HepG2 (cell line): Measurements from ENCODE around the gene RRP9. TPM values are rescaled to one million over a fixed set of nuclear protein-coding genes. Genes with fewer than 3 reads are reported as not detected.

Source experiments
- ELF1 ChIP-seq: sonication (generic); formaldehyde crosslinking; IDR thresholded peaks from 2 replicates; pipeline ENCODE4 v1.4.0; 2020; ENCODE audit warnings: missing genetic modification reagents
- FOSL1 ChIP-seq: sonication (generic); formaldehyde crosslinking; IDR thresholded peaks from 2 replicates; pipeline ENCODE4 v1.9.0; 2021; ENCODE audit warnings: missing genetic modification reagents, borderline replicate concordance
- JUNB ChIP-seq: sonication (generic); formaldehyde crosslinking; IDR thresholded peaks from 2 replicates; pipeline ENCODE4 v1.8.0; 2022; ENCODE audit warnings: missing genetic modification reagents, mild to moderate bottlenecking, borderline replicate concordance
- MAZ ChIP-seq, 2 experiments: sonication (generic) in 1 of 2; formaldehyde crosslinking in 1 of 2; IDR thresholded peaks; 2 replicates each; pipeline versions ENCODE4 v1.5.0 to v1.6.1; 2012 to 2020; ENCODE audit warnings: low read depth in 2 of 2, mild to moderate bottlenecking in 2 of 2, borderline replicate concordance in 1 of 2, improper control_type of control experiment in 1 of 2, low read length in 1 of 2, missing genetic modification reagents in 1 of 2, moderate library complexity in 1 of 2
- MIER2 ChIP-seq: IDR thresholded peaks from 2 replicates; pipeline ENCODE4 v1.6.1; 2016; ENCODE audit warnings: missing biosample characterization, missing genetic modification reagents
- NCOA5 ChIP-seq: sonication (generic); formaldehyde crosslinking; IDR thresholded peaks from 2 replicates; pipeline ENCODE4 v1.4.0; 2020; ENCODE audit warnings: missing genetic modification reagents
- NFE2L2 ChIP-seq: fragments of 150-350 bp; IDR thresholded peaks from 2 replicates; pipeline ENCODE4 v1.6.1; 2014; ENCODE audit warnings: low read length
- NFKB2 ChIP-seq: sonication (generic); formaldehyde crosslinking; IDR thresholded peaks from 2 replicates; pipeline ENCODE4 v1.4.0; 2020; ENCODE audit warnings: missing genetic modification reagents, borderline replicate concordance
- SIN3B ChIP-seq: fragments of 150-350 bp; IDR thresholded peaks from 2 replicates; pipeline ENCODE4 v1.6.1; 2014; ENCODE audit warnings: low read length
- TAF15 ChIP-seq: fragments of 200-400 bp; formaldehyde crosslinking; IDR thresholded peaks from one replicate; pipeline ENCODE4 v1.6.1; 2018; ENCODE audit warnings: mild to moderate bottlenecking, low read depth, low read length; ENCODE audit not compliant: poor library complexity, severe bottlenecking
- YEATS4 ChIP-seq: sonication (generic); formaldehyde crosslinking; IDR thresholded peaks from 2 replicates; pipeline ENCODE4 v1.4.0; 2020; ENCODE audit warnings: missing genetic modification reagents, borderline replicate concordance
- ZFP82 ChIP-seq: sonication (generic); formaldehyde crosslinking; IDR thresholded peaks from 2 replicates; pipeline ENCODE4 v1.5.1; 2020; ENCODE audit warnings: mild to moderate bottlenecking, missing genetic modification reagents, borderline replicate concordance
- ZNF138 ChIP-seq: sonication (generic); formaldehyde crosslinking; IDR thresholded peaks from 2 replicates; pipeline ENCODE4 v1.5.0; 2020; ENCODE audit warnings: mild to moderate bottlenecking, low read depth, missing genetic modification reagents
- ZNF615 ChIP-seq: sonication (generic); formaldehyde crosslinking; IDR thresholded peaks from 2 replicates; pipeline ENCODE4 v1.5.0; 2020; ENCODE audit warnings: mild to moderate bottlenecking, missing genetic modification reagents, borderline replicate concordance
- polyA plus RNA-seq, 8 experiments: library from polyadenylated mRNA; depleted of rRNA in 3 of 8; stranded (reverse) in 7 of 8; unstranded in 1 of 8; fragments of >200 nt; fragmentation: Illumina TruSeq in 4 of 8; extraction: Trizol in 4 of 8; gene quantifications; 2 replicates each; pipeline versions ENCODE4 v1.2.1 to v1.2.3, GENCODE V29; 2011 to 2016; ENCODE audit warnings: low read depth in 4 of 8, missing spikeins in 1 of 8, mixed read lengths in 1 of 8; ENCODE audit not compliant: insufficient read depth in 1 of 8
- total RNA-seq, 5 experiments: library from RNA; depleted of rRNA; stranded (reverse); fragments of >200 nt; fragmentation: Illumina TruSeq; extraction: Trizol; gene quantifications; 2 replicates each; pipeline ENCODE4 v1.2.3, GENCODE V29; 2016; ENCODE audit warnings: low read depth in 1 of 5
- TF ChIP-seq, protein P1 (sequence below): sonication (generic); formaldehyde crosslinking; IDR thresholded peaks from 2 replicates; pipeline ENCODE4 v1.4.0; 2020; ENCODE audit warnings: missing genetic modification reagents
- TF ChIP-seq, protein P2 (sequence below): sonication (generic); formaldehyde crosslinking; conservative IDR thresholded peaks from 2 replicates; pipeline ENCODE4 v1.8.0; 2022; ENCODE audit warnings: missing genetic modification reagents
- TF ChIP-seq, protein P3 (sequence below): IDR thresholded peaks from 2 replicates; pipeline ENCODE4 v1.6.1; 2016
- TF ChIP-seq, protein P4 (sequence below): sonication (generic); formaldehyde crosslinking; IDR thresholded peaks from 2 replicates; pipeline ENCODE4 v1.9.0; 2021; ENCODE audit warnings: missing genetic modification reagents, borderline replicate concordance

RRP9 gene
- total and polyA plus RNA-seq, 2 of the 13 experiments (the other 11 are each of a cell fraction or from before 2014, with no cell fraction given) = 14.8 to 44.0 TPM

DNA sequence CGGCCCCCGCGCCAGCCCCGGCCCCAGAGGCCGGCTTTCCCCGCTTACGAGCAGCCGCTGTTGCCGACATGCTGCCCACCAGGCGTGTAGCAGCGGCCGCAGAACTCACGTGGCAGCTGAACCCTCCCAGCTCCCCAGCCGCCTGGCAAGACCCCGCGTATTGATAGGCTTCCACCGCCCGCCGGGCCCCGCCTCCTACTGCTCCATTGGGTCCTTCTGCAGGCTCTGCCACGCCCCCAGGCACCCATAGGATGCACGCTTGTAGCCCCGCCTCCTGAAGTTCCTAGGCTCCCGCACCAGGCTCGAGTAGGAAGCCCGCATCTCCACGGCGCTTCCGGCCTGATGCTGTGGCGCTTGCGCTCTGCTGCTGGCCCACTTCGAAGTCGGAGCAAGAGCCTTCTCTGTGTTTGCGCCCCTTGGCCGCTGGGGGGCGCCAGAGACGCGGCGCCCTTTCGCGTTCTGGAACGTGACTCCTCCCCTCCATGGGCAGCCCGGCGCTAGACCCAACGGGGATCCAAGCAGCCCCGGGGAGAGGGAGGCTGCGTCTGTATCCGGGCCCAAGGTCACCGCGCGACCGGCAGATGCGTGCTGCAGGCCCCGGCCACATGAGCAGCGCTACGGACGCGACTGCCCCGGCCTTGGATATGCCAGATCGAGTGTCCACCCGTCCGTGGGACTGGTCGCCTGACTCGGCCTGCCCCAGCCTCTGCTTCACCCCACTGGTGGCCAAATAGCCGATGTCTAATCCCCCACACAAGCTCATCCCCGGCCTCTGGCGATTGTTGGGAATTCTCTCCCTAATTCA, at the start of gene RRP9, which contains the start of gene PARP3 (continued):
- TF ChIP-seq, protein P1, sequence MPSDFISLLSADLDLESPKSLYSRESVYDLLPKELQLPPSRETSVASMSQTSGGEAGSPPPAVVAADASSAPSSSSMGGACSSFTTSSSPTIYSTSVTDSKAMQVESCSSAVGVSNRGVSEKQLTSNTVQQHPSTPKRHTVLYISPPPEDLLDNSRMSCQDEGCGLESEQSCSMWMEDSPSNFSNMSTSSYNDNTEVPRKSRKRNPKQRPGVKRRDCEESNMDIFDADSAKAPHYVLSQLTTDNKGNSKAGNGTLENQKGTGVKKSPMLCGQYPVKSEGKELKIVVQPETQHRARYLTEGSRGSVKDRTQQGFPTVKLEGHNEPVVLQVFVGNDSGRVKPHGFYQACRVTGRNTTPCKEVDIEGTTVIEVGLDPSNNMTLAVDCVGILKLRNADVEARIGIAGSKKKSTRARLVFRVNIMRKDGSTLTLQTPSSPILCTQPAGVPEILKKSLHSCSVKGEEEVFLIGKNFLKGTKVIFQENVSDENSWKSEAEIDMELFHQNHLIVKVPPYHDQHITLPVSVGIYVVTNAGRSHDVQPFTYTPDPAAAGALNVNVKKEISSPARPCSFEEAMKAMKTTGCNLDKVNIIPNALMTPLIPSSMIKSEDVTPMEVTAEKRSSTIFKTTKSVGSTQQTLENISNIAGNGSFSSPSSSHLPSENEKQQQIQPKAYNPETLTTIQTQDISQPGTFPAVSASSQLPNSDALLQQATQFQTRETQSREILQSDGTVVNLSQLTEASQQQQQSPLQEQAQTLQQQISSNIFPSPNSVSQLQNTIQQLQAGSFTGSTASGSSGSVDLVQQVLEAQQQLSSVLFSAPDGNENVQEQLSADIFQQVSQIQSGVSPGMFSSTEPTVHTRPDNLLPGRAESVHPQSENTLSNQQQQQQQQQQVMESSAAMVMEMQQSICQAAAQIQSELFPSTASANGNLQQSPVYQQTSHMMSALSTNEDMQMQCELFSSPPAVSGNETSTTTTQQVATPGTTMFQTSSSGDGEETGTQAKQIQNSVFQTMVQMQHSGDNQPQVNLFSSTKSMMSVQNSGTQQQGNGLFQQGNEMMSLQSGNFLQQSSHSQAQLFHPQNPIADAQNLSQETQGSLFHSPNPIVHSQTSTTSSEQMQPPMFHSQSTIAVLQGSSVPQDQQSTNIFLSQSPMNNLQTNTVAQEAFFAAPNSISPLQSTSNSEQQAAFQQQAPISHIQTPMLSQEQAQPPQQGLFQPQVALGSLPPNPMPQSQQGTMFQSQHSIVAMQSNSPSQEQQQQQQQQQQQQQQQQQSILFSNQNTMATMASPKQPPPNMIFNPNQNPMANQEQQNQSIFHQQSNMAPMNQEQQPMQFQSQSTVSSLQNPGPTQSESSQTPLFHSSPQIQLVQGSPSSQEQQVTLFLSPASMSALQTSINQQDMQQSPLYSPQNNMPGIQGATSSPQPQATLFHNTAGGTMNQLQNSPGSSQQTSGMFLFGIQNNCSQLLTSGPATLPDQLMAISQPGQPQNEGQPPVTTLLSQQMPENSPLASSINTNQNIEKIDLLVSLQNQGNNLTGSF (CRISPR knock-in tag) = peak; percentile 66; the same call in 1 of the 2 replicates
- TF ChIP-seq, protein P2, sequence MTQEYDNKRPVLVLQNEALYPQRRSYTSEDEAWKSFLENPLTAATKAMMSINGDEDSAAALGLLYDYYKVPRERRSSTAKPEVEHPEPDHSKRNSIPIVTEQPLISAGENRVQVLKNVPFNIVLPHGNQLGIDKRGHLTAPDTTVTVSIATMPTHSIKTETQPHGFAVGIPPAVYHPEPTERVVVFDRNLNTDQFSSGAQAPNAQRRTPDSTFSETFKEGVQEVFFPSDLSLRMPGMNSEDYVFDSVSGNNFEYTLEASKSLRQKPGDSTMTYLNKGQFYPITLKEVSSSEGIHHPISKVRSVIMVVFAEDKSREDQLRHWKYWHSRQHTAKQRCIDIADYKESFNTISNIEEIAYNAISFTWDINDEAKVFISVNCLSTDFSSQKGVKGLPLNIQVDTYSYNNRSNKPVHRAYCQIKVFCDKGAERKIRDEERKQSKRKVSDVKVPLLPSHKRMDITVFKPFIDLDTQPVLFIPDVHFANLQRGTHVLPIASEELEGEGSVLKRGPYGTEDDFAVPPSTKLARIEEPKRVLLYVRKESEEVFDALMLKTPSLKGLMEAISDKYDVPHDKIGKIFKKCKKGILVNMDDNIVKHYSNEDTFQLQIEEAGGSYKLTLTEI = no peak
- peak; percentile 57; the same call in 1 of the 2 replicates for TF ChIP-seq SIN3B
- TF ChIP-seq MAZ (IDR thresholded peaks at IDR 0.05; ENCODE audit: borderline replicate concordance, low read depth, low read length) = peak; percentile 14; the same call in 1 of the 2 replicates
- TF ChIP-seq MAZ (CRISPR knock-in tag; IDR thresholded peaks at IDR 0.05; ENCODE audit: low read depth) = peak; percentile 96
- TF ChIP-seq ZNF138 (CRISPR knock-in tag) = peak; percentile 83
- TF ChIP-seq TAF15 = peak; percentile 52
- TF ChIP-seq YEATS4 (CRISPR knock-in tag) = peak; percentile 91
- TF ChIP-seq, protein P3, sequence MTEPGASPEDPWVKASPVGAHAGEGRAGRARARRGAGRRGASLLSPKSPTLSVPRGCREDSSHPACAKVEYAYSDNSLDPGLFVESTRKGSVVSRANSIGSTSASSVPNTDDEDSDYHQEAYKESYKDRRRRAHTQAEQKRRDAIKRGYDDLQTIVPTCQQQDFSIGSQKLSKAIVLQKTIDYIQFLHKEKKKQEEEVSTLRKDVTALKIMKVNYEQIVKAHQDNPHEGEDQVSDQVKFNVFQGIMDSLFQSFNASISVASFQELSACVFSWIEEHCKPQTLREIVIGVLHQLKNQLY (CRISPR knock-in tag) = peak; percentile 52
- no peak for TF ChIP-seq FOSL1 (CRISPR knock-in tag)
- TF ChIP-seq ZNF615 = no peak; the same call in 1 of the 2 replicates
- no peak for TF ChIP-seq NCOA5 (CRISPR knock-in tag)
- TF ChIP-seq, protein P4, sequence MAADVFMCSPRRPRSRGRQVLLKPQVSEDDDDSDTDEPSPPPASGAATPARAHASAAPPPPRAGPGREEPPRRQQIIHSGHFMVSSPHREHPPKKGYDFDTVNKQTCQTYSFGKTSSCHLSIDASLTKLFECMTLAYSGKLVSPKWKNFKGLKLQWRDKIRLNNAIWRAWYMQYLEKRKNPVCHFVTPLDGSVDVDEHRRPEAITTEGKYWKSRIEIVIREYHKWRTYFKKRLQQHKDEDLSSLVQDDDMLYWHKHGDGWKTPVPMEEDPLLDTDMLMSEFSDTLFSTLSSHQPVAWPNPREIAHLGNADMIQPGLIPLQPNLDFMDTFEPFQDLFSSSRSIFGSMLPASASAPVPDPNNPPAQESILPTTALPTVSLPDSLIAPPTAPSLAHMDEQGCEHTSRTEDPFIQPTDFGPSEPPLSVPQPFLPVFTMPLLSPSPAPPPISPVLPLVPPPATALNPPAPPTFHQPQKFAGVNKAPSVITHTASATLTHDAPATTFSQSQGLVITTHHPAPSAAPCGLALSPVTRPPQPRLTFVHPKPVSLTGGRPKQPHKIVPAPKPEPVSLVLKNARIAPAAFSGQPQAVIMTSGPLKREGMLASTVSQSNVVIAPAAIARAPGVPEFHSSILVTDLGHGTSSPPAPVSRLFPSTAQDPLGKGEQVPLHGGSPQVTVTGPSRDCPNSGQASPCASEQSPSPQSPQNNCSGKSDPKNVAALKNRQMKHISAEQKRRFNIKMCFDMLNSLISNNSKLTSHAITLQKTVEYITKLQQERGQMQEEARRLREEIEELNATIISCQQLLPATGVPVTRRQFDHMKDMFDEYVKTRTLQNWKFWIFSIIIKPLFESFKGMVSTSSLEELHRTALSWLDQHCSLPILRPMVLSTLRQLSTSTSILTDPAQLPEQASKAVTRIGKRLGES (CRISPR knock-in tag) = no peak
- TF ChIP-seq NFKB2 (CRISPR knock-in tag) = peak; percentile 82; the same call in 1 of the 2 replicates
- no peak for TF ChIP-seq JUNB (CRISPR knock-in tag)
- TF ChIP-seq ZFP82 = no peak; the same call in 1 of the 2 replicates
- no peak for TF ChIP-seq NFE2L2
- no peak for TF ChIP-seq MIER2
- TF ChIP-seq ELF1 (CRISPR knock-in tag) = peak; percentile 97
